Smooth muscle cell (in vitro differentiated cells): ENCODE data around the gene XPOT. TPM values are rescaled to one million over a fixed set of nuclear protein-coding genes. Genes with fewer than 3 reads are reported as not detected.

Experiments used
- DNase-seq: peaks from one replicate; lab custom pipeline; 2025; ENCODE audit not compliant: unreplicated experiment; lab: John Stamatoyannopoulos, UW
- H2AFZ ChIP-seq: fragments of 200-600 bp; sonication (generic); 2 replicates; pipeline ENCODE4 v1.6.0; 2016; ENCODE audit warnings: antibody characterized with exemption, low read depth, mild to moderate bottlenecking
- H3F3A ChIP-seq: fragments of 200-600 bp; sonication (generic); 2 replicates; pipeline ENCODE4 v1.6.0; 2017; ENCODE audit warnings: antibody characterized with exemption, low read depth
- H3K27ac ChIP-seq: fragments of 200-600 bp; sonication (generic); 2 replicates; pipeline ENCODE4 v1.5.1; 2016; ENCODE audit warnings: low read depth, mild to moderate bottlenecking
- H3K27me3 ChIP-seq: fragments of 200-600 bp; sonication (generic); 2 replicates; pipeline ENCODE4 v1.6.1; 2016; ENCODE audit warnings: low read depth, mild to moderate bottlenecking
- H3K36me3 ChIP-seq: fragments of 200-600 bp; sonication (generic); 2 replicates; pipeline ENCODE4 v1.5.1; 2016; ENCODE audit warnings: low read depth
- H3K4me1 ChIP-seq: fragments of 200-600 bp; sonication (generic); 2 replicates; pipeline ENCODE4 v1.5.1; 2016; ENCODE audit warnings: low read depth
- H3K4me2 ChIP-seq: fragments of 200-600 bp; sonication (generic); 2 replicates; pipeline ENCODE4 v1.6.0; 2016; ENCODE audit warnings: mild to moderate bottlenecking
- H3K4me3 ChIP-seq: fragments of 200-600 bp; sonication (generic); 2 replicates; pipeline ENCODE4 v1.5.1; 2016; ENCODE audit warnings: mild to moderate bottlenecking
- H3K79me2 ChIP-seq: fragments of 200-600 bp; sonication (generic); 2 replicates; pipeline ENCODE4 v1.6.0; 2016; ENCODE audit warnings: low read depth, mild to moderate bottlenecking
- H3K9ac ChIP-seq: fragments of 200-600 bp; sonication (generic); 2 replicates; pipeline ENCODE4 v1.6.0; 2016; ENCODE audit warnings: low read depth
- H3K9me3 ChIP-seq: fragments of 200-600 bp; sonication (generic); replicated peaks from 2 replicates; pipeline ENCODE4 v1.5.1; 2016; ENCODE audit warnings: low read depth
- H4K20me1 ChIP-seq: fragments of 200-600 bp; sonication (generic); 2 replicates; pipeline ENCODE4 v1.6.0; 2016; ENCODE audit warnings: low read depth
- WGBS: methylation state at CpG from one replicate; pipeline ENCODE4 v1.1.7; 2016; ENCODE audit warnings: low lambda C conversion rate; 5-methylcytosine and 5-hydroxymethylcytosine counted together
- polyA plus RNA-seq: library from polyadenylated mRNA; unstranded; fragments of >200 nt; fragmentation: Nextera tagmentation; extraction: Ambion mirVana; gene quantifications from 2 replicates; pipeline ENCODE4 v1.2.1, GENCODE V29; 2016
- total RNA-seq: library from RNA; depleted of rRNA; stranded (reverse); fragments of >200 nt; gene quantifications from 2 replicates; pipeline ENCODE4 v1.2.3, GENCODE V29; 2014
- TF ChIP-seq, protein P1 (sequence below): fragments of 200-600 bp; sonication (generic); IDR thresholded peaks from 2 replicates; pipeline ENCODE4 v1.5.1; 2017; ENCODE audit warnings: borderline replicate concordance, mild to moderate bottlenecking, antibody characterized with exemption; ENCODE audit not compliant: insufficient read depth, poor library complexity, severe bottlenecking

Gene XPOT
- total and polyA plus RNA-seq, 2 experiments from 2014 or later, result 42.9 to 70.7 TPM

GRCh38 chr12:64468966-64469365 is 64.8 kb downstream of the XPOT start:
- Histone ChIP-seq H3K9ac (no peak overlapping the region), H3K4me2 (no peak overlapping the region), H3K36me3 (peaks cover 18% of the 10 kb centered on the region)

GRCh38 chr12:64469455-64470142 is 65.4 kb downstream of the XPOT start:
- no peak overlapping the region for H3K4me3 ChIP-seq
- H3K4me1 ChIP-seq, result no peaks in the 10 kb centered on the region
- H4K20me1 ChIP-seq, result no peaks in the 10 kb centered on the region
- no peak for DNase-seq
- 95% methylated on average over 2 of the region's 2 CpGs for WGBS
- H2AFZ ChIP-seq, result no peak overlapping the region
- no peaks in the 10 kb centered on the region for H3K9me3 ChIP-seq
- H3K4me2 ChIP-seq, result no peak overlapping the region
- TF ChIP-seq, protein P1, sequence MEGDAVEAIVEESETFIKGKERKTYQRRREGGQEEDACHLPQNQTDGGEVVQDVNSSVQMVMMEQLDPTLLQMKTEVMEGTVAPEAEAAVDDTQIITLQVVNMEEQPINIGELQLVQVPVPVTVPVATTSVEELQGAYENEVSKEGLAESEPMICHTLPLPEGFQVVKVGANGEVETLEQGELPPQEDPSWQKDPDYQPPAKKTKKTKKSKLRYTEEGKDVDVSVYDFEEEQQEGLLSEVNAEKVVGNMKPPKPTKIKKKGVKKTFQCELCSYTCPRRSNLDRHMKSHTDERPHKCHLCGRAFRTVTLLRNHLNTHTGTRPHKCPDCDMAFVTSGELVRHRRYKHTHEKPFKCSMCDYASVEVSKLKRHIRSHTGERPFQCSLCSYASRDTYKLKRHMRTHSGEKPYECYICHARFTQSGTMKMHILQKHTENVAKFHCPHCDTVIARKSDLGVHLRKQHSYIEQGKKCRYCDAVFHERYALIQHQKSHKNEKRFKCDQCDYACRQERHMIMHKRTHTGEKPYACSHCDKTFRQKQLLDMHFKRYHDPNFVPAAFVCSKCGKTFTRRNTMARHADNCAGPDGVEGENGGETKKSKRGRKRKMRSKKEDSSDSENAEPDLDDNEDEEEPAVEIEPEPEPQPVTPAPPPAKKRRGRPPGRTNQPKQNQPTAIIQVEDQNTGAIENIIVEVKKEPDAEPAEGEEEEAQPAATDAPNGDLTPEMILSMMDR, result no peak
- H3K79me2 ChIP-seq, result peaks cover 14% of the 10 kb centered on the region
- H3K27me3 ChIP-seq, result no peaks in the 10 kb centered on the region
- H3K27ac ChIP-seq, result no peak overlapping the region
- H3F3A ChIP-seq, result no peaks in the 10 kb centered on the region
- H3K9ac ChIP-seq, result no peak overlapping the region
- H3K36me3 ChIP-seq, result peaks cover 20% of the 10 kb centered on the region

More at GRCh38 chr12:64468966-64469365, 64.8 kb downstream of the XPOT start:
- Histone ChIP-seq H3F3A (no peaks in the 10 kb centered on the region), H3K27me3 (no peaks in the 10 kb centered on the region), H3K27ac (no peak overlapping the region), H3K4me3 (no peak overlapping the region), H2AFZ (no peak overlapping the region), H3K9me3 (no peaks in the 10 kb centered on the region), H3K4me1 (no peaks in the 10 kb centered on the region), H4K20me1 (no peaks in the 10 kb centered on the region), H3K79me2 (peaks cover 14% of the 10 kb centered on the region)
- no peak for DNase-seq
- TF ChIP-seq, protein P1, result no peak
- WGBS, result 86% methylated on average over 5 of the region's 5 CpGs

DNA sequence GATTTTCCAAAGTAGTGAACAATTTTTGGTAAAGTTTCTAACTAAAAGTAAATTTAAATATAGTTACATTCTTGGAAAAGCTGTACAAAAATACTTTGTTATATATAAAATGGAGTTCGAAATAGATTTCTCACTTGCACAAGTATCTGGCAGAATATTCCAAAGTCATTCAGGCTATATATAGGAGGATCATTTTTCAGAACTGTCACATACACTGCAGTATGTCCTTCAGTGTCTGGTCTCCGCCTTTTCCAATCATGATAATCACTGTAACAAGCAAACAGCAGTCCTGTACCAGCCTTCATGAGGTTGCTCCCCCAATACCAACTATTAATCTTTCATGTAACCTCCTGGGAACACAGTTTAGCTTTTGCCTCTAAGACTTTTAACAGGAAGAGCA is 66.3 kb downstream of the XPOT start:
- Histone ChIP-seq H3K4me1 (no peaks in the 10 kb centered on the region), H3K27ac (no peak overlapping the region)

More for the DNA sequence above, 66.3 kb downstream of the XPOT start:
- WGBS, result 98% methylated on average over 2 of the region's 2 CpGs
- Histone ChIP-seq H3K36me3 (peaks cover 25% of the 10 kb centered on the region), H3F3A (no peaks in the 10 kb centered on the region), H3K27me3 (no peaks in the 10 kb centered on the region), H3K79me2 (peaks cover 22% of the 10 kb centered on the region), H2AFZ (no peak overlapping the region), H3K9ac (no peak overlapping the region), H3K4me2 (no peak overlapping the region), H3K4me3 (no peak overlapping the region), H3K9me3 (peaks cover 4% of the 10 kb centered on the region), H4K20me1 (no peaks in the 10 kb centered on the region)
- TF ChIP-seq, protein P1, result no peak
- DNase-seq, result no peak
